Loucy (cell line): Measurements from ENCODE around the gene NEDD4L.

Experiments used
- H2AFZ ChIP-seq: fragments of 200-600 bp; sonication (generic); 2 replicates; pipeline ENCODE4 v1.6.0; 2016; ENCODE audit warnings: antibody characterized with exemption, mild to moderate bottlenecking, low read length, moderate library complexity
- H3F3A ChIP-seq: fragments of 200-600 bp; 2 replicates; pipeline ENCODE4 v1.6.0; 2016; ENCODE audit warnings: antibody characterized with exemption, low read depth, mild to moderate bottlenecking
- H3K27me3 ChIP-seq: fragments of 200-600 bp; sonication (generic); 2 replicates; pipeline ENCODE4 v1.6.1; 2014; ENCODE audit warnings: low read length, mild to moderate bottlenecking; ENCODE audit not compliant: insufficient read depth, poor library complexity, severe bottlenecking
- H3K36me3 ChIP-seq: fragments of 200-600 bp; sonication (generic); 2 replicates; pipeline ENCODE4 v1.6.1; 2016; ENCODE audit warnings: low read length; ENCODE audit not compliant: insufficient read depth
- H3K4me1 ChIP-seq: fragments of 200-600 bp; sonication (generic); 2 replicates; pipeline ENCODE4 v1.5.1; 2014; ENCODE audit warnings: low read length, mild to moderate bottlenecking; ENCODE audit not compliant: insufficient read depth, poor library complexity, severe bottlenecking
- H3K4me2 ChIP-seq: fragments of 200-600 bp; sonication (generic); 2 replicates; pipeline ENCODE4 v1.6.0; 2014; ENCODE audit warnings: antibody characterized with exemption, low read length, low read depth, mild to moderate bottlenecking; ENCODE audit not compliant: poor library complexity, severe bottlenecking
- H3K4me3 ChIP-seq: fragments of 200-600 bp; sonication (generic); 2 replicates; pipeline ENCODE4 v1.5.1; 2014; ENCODE audit warnings: low read length, mild to moderate bottlenecking, mixed read lengths; ENCODE audit not compliant: poor library complexity, severe bottlenecking
- H3K79me2 ChIP-seq: fragments of 200-600 bp; sonication (generic); 2 replicates; pipeline ENCODE4 v1.6.1; 2014; ENCODE audit warnings: low read length; ENCODE audit not compliant: insufficient read depth
- H3K9ac ChIP-seq: fragments of 200-600 bp; sonication (generic); 2 replicates; pipeline ENCODE4 v1.6.0; 2014; ENCODE audit warnings: mild to moderate bottlenecking, low read depth, low read length, moderate library complexity; ENCODE audit not compliant: poor library complexity, severe bottlenecking
- H3K9me2 ChIP-seq: fragments of 200-600 bp; sonication (generic); replicated peaks from 2 replicates; pipeline ENCODE4 v1.6.1; 2016; ENCODE audit warnings: low read depth, low read length, mixed read lengths
- H3K9me3 ChIP-seq: fragments of 200-600 bp; sonication (generic); 2 replicates; pipeline ENCODE4 v1.6.1; 2014; ENCODE audit warnings: mild to moderate bottlenecking, antibody characterized with exemption, low read length, low read depth; ENCODE audit not compliant: insufficient read depth
- H4K20me1 ChIP-seq: fragments of 200-600 bp; sonication (generic); 2 replicates; pipeline ENCODE4 v1.6.0; 2014; ENCODE audit warnings: antibody characterized with exemption, low read length, mild to moderate bottlenecking; ENCODE audit not compliant: insufficient read depth, poor library complexity, severe bottlenecking
- CTCF ChIP-seq: fragments of 200-600 bp; sonication (generic); conservative IDR thresholded peaks from 2 replicates; pipeline ENCODE4 v1.5.1; 2014; ENCODE audit warnings: mild to moderate bottlenecking, antibody characterized with exemption, low read length
- EZH2phosphoT487 ChIP-seq: fragments of 200-600 bp; IDR thresholded peaks from 2 replicates; pipeline ENCODE4 v1.6.1; 2018; ENCODE audit warnings: antibody characterized with exemption, mild to moderate bottlenecking, moderate library complexity, borderline replicate concordance

NEDD4L gene

DNA sequence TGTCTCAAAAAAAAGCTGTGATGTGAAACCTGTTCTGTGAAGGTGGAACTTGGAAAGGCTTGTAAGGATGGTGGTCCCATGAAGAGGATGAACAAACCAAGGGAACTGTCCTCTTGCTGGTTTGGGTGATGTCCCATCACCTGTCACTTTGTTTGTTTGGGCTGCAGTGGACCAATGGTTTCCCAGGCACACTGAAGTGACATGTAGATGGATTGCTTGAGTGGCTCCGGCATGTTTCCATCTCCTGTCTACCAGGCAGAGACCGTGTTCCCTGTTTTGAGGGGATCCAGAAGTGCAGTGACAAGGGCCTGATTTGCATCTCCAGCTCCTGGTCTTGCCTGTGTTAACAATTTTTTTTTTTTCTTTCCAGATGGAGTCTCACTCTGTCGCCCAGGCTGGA lies 8.9 kb downstream of the NEDD4L start:
- Histone ChIP-seq H2AFZ (no peak overlapping the region), H3K27me3 (no peaks in the 10 kb centered on the region), H3F3A (no peaks in the 10 kb centered on the region), H3K36me3 (no peaks in the 10 kb centered on the region), H3K4me1 (peaks cover 15% of the 10 kb centered on the region), H4K20me1 (no peaks in the 10 kb centered on the region), H3K9me2 (no peaks in the 10 kb centered on the region), H3K4me3 (no peak overlapping the region), H3K4me2 (no peak overlapping the region), H3K9ac (no peak overlapping the region), H3K9me3 (no peaks in the 10 kb centered on the region), H3K79me2 (peaks cover 35% of the 10 kb centered on the region; the same call in 1 of the 2 replicates)
- TF ChIP-seq EZH2phosphoT487 (no peak), CTCF (no peak)

DNA sequence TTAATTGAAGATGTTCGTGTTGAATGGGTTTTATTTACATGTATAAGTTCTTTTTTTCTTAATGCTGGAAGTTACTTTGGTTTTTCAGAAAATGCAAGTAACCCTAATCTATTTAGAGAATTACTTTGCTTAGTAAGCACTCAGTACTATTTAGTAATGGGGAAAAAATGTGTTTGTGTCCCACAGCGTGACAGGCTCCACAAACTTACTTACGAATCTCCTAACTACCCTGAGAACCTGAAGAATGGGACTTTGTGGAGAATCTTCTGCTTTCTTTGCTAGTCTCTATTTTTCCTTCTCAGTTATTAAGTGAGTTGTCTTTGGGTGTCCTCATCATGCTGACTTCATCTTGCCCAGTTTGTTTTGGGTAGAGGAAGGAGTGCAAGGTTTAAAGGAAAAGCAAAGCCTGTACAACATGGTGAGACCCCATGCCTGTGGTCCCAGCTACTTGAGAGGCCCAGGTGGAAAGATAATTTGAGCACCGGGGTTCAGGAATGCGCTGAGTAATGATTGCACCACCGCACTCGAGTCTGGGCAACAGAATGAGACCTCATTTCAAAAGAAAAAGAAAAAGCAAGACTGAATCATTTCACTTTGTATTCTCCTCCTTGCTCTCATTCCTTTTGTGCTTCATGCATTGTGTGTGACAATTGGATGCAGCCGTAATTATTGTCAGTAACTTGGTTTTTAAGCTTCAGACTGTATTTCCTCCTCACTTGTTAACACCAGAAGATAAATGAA lies 10.2 kb downstream of the NEDD4L start:
- no peak overlapping the region for H3K4me3 ChIP-seq
- peaks cover 23% of the 10 kb centered on the region; the same call in 1 of the 2 replicates for H3K79me2 ChIP-seq
- no peak overlapping the region for H3K4me2 ChIP-seq

GRCh38 chr18:58055890-58056558 lies 12.0 kb downstream of the NEDD4L start:
- H3K4me3 ChIP-seq, result no peak overlapping the region
- no peaks in the 10 kb centered on the region for H3K9me2 ChIP-seq
- no peak overlapping the region for H3K9ac ChIP-seq
- no peaks in the 10 kb centered on the region for H3K36me3 ChIP-seq
- H4K20me1 ChIP-seq, result no peaks in the 10 kb centered on the region
- no peaks in the 10 kb centered on the region for H3F3A ChIP-seq
- no peaks in the 10 kb centered on the region for H3K27me3 ChIP-seq
- TF ChIP-seq CTCF (no peak), EZH2phosphoT487 (no peak)
- H2AFZ ChIP-seq, result no peak overlapping the region
- H3K79me2 ChIP-seq, result peaks cover 17% of the 10 kb centered on the region; the same call in 1 of the 2 replicates
- peaks cover 10% of the 10 kb centered on the region for H3K4me1 ChIP-seq
- H3K4me2 ChIP-seq, result no peak overlapping the region
- H3K9me3 ChIP-seq, result no peaks in the 10 kb centered on the region

More for the DNA sequence above, 10.2 kb downstream of the NEDD4L start:
- TF ChIP-seq CTCF (no peak), EZH2phosphoT487 (no peak)
- Histone ChIP-seq H3K36me3 (no peaks in the 10 kb centered on the region), H2AFZ (no peak overlapping the region), H3K4me1 (peaks cover 10% of the 10 kb centered on the region), H3K9me3 (no peaks in the 10 kb centered on the region), H3K9ac (no peak overlapping the region), H4K20me1 (no peaks in the 10 kb centered on the region), H3K27me3 (no peaks in the 10 kb centered on the region), H3K9me2 (no peaks in the 10 kb centered on the region), H3F3A (no peaks in the 10 kb centered on the region)
